GM19372 (cell line): Measurements from ENCODE around the gene INPP4B.
"Not testable (repeated sequence)": the region's sequence is repeated elsewhere in the genome, so short reads cannot be mapped to it uniquely, and the experiment has no call there.

ENCODE experiments used
- ATAC-seq: cut with Tn5 transposase; IDR thresholded peaks from one replicate; pipeline ENCODE4 v1.9.1; 2021; ENCODE audit warnings: mild to moderate bottlenecking, low read depth, moderate library complexity; ENCODE audit not compliant: unreplicated experiment

The INPP4B gene

GRCh38 chr4:142826503-142827241 is 19.4 kb downstream of the INPP4B start:
- no peak for ATAC-seq

- ATAC-seq: no peak
Observed at GRCh38 chr4:142824368-142824767, 21.7 kb downstream of the INPP4B start.

- ATAC-seq: no peak
Observed at GRCh38 chr4:142823796-142824195, 22.3 kb downstream of the INPP4B start.

GRCh38 chr4:142818476-142818875 is 27.6 kb downstream of the INPP4B start:
- no peak for ATAC-seq

GRCh38 chr4:142818031-142818430 is 28.1 kb downstream of the INPP4B start:
- no peak for ATAC-seq

- ATAC-seq: no peak
Observed at GRCh38 chr4:142817442-142817841, 28.7 kb downstream of the INPP4B start.

GRCh38 chr4:142815834-142816233 is 30.3 kb downstream of the INPP4B start:
- ATAC-seq: no peak

GRCh38 chr4:142813388-142813787 is 32.7 kb downstream of the INPP4B start:
- no peak for ATAC-seq

GRCh38 chr4:142812091-142812490 is 34.0 kb downstream of the INPP4B start:
- no peak for ATAC-seq

- no peak for ATAC-seq
Observed at GRCh38 chr4:142811034-142811433, 35.1 kb downstream of the INPP4B start.

GRCh38 chr4:142809559-142809958 is 36.5 kb downstream of the INPP4B start:
- ATAC-seq: no peak

- ATAC-seq: not testable (repeated sequence)
Observed at GRCh38 chr4:142803879-142804278, 42.2 kb downstream of the INPP4B start.

- ATAC-seq: no peak
Observed at GRCh38 chr4:142801966-142802365, 44.1 kb downstream of the INPP4B start.

- no peak for ATAC-seq
Observed at GRCh38 chr4:142781114-142781513, 65.0 kb downstream of the INPP4B start.

GRCh38 chr4:142778900-142779299 is 67.2 kb downstream of the INPP4B start:
- ATAC-seq: no peak

GRCh38 chr4:142778430-142778829 is 67.7 kb downstream of the INPP4B start:
- no peak for ATAC-seq

- no peak for ATAC-seq
Observed at GRCh38 chr4:142777045-142777743, 68.9 kb downstream of the INPP4B start.

- no peak for ATAC-seq
Observed at GRCh38 chr4:142776026-142776425, 70.1 kb downstream of the INPP4B start.

GRCh38 chr4:142773505-142773904 is 72.6 kb downstream of the INPP4B start:
- ATAC-seq: no peak

GRCh38 chr4:142762280-142762679 is 83.8 kb downstream of the INPP4B start:
- ATAC-seq: no peak

GRCh38 chr4:142752202-142752786 is 93.8 kb downstream of the INPP4B start:
- ATAC-seq: no peak
